H9 (cell line): ENCODE measurements around the gene SECTM1. TPM values are rescaled to one million over a fixed set of nuclear protein-coding genes. Genes with fewer than 3 reads are reported as not detected.

Experiments used
- DNase-seq: peaks from one replicate; pipeline ENCODE4 v3.0.0-alpha.2; 2017
- H2AFZ ChIP-seq: one replicate; pipeline ENCODE4 v1.6.1; 2013; ENCODE audit warnings: mild to moderate bottlenecking, low read length, control low read depth, moderate library complexity
- H2AK5ac ChIP-seq: 2 replicates; pipeline ENCODE4 v1.6.1; 2013; ENCODE audit warnings: low read length, control low read depth, mixed read lengths; ENCODE audit not compliant: insufficient read length
- H2BK120ac ChIP-seq: one replicate; pipeline ENCODE4 v1.6.1; 2013; ENCODE audit warnings: low read depth, mild to moderate bottlenecking, low read length, control low read depth, inconsistent platforms; ENCODE audit not compliant: poor library complexity, severe bottlenecking
- H2BK12ac ChIP-seq: 2 replicates; pipeline ENCODE4 v1.6.1; 2013; ENCODE audit warnings: low read length, control low read depth, mixed read lengths, low read depth; ENCODE audit not compliant: insufficient read length
- H2BK15ac ChIP-seq: 2 replicates; pipeline ENCODE4 v1.6.1; 2013; ENCODE audit warnings: low read depth, low read length, control low read depth
- H2BK20ac ChIP-seq: one replicate; pipeline ENCODE4 v1.6.1; 2013; ENCODE audit warnings: low read depth, mild to moderate bottlenecking, low read length, control low read depth, inconsistent platforms; ENCODE audit not compliant: poor library complexity, severe bottlenecking
- H2BK5ac ChIP-seq: 2 replicates; pipeline ENCODE4 v1.6.1; 2013; ENCODE audit warnings: low read length, control low read depth, mixed read lengths; ENCODE audit not compliant: insufficient read length
- H3K14ac ChIP-seq: 2 replicates; pipeline ENCODE4 v1.6.1; 2013; ENCODE audit warnings: low read length, control low read depth; ENCODE audit not compliant: insufficient read depth
- H3K18ac ChIP-seq: 2 replicates; pipeline ENCODE4 v1.6.1; 2013; ENCODE audit warnings: low read depth, mild to moderate bottlenecking, mixed read lengths, low read length, control low read depth; ENCODE audit not compliant: insufficient read length
- H3K23ac ChIP-seq: 2 replicates; pipeline ENCODE4 v1.6.1; 2013; ENCODE audit warnings: low read length, control low read depth, mixed read lengths, low read depth; ENCODE audit not compliant: insufficient read length
- H3K23me2 ChIP-seq: 2 replicates; pipeline ENCODE4 v1.6.1; 2013; ENCODE audit warnings: low read depth, mild to moderate bottlenecking, mixed read lengths, low read length, control low read depth; ENCODE audit not compliant: insufficient read length, poor library complexity, severe bottlenecking
- H3K27ac ChIP-seq: 2 replicates; pipeline ENCODE4 v1.5.1; 2013; ENCODE audit warnings: low read length, control low read depth, mixed read lengths, low read depth; ENCODE audit not compliant: insufficient read length
- H3K27me3 ChIP-seq: 2 replicates; pipeline ENCODE4 v1.6.1; 2013; ENCODE audit warnings: low read length, control low read depth, inconsistent platforms; ENCODE audit not compliant: insufficient read depth
- H3K4ac ChIP-seq: 2 replicates; pipeline ENCODE4 v1.6.1; 2013; ENCODE audit warnings: low read depth, mild to moderate bottlenecking, control low read depth, inconsistent platforms, low read length, moderate library complexity
- H3K4me1 ChIP-seq: 2 replicates; pipeline ENCODE4 v1.6.1; 2013; ENCODE audit warnings: low read length, control low read depth, inconsistent platforms; ENCODE audit not compliant: insufficient read depth
- H3K4me2 ChIP-seq: 2 replicates; pipeline ENCODE4 v1.6.1; 2013; ENCODE audit warnings: low read length, control low read depth, mixed read lengths; ENCODE audit not compliant: insufficient read length, insufficient read depth
- H3K56ac ChIP-seq: 2 replicates; pipeline ENCODE4 v1.6.1; 2013; ENCODE audit warnings: low read depth, mild to moderate bottlenecking, mixed read lengths, low read length, control low read depth; ENCODE audit not compliant: insufficient read length
- H3K79me1 ChIP-seq: 2 replicates; pipeline ENCODE4 v1.6.1; 2013; ENCODE audit warnings: low read depth, mild to moderate bottlenecking, moderate library complexity, low read length, control low read depth, inconsistent platforms; ENCODE audit not compliant: insufficient read depth, poor library complexity, severe bottlenecking
- H3K79me2 ChIP-seq: 2 replicates; pipeline ENCODE4 v1.6.1; 2013; ENCODE audit warnings: low read length, control low read depth, inconsistent platforms; ENCODE audit not compliant: insufficient read depth
- H3K9ac ChIP-seq: 2 replicates; pipeline ENCODE4 v1.6.1; 2013; ENCODE audit warnings: low read length, control low read depth, mixed read lengths; ENCODE audit not compliant: insufficient read length; ENCODE audit errors: extremely low read depth
- H3K9me3 ChIP-seq: one replicate; pipeline ENCODE4 v1.6.1; 2013; ENCODE audit warnings: low read depth, low read length, inconsistent platforms; ENCODE audit not compliant: control insufficient read depth
- H3T11ph ChIP-seq: one replicate; pipeline ENCODE4 v1.6.1; 2013; ENCODE audit warnings: mild to moderate bottlenecking, low read length, control low read depth, inconsistent platforms
- H4K20me1 ChIP-seq: one replicate; pipeline ENCODE4 v1.6.1; 2013; ENCODE audit not compliant: control insufficient read depth, insufficient read length, insufficient read depth
- H4K5ac ChIP-seq: 2 replicates; pipeline ENCODE4 v1.6.1; 2013; ENCODE audit warnings: low read depth, mild to moderate bottlenecking, mixed read lengths, low read length, control low read depth; ENCODE audit not compliant: insufficient read length
- H4K8ac ChIP-seq: replicated peaks from 2 replicates; pipeline ENCODE4 v1.6.1; 2013; ENCODE audit warnings: low read length, control low read depth, mixed read lengths, low read depth; ENCODE audit not compliant: insufficient read length
- H4K91ac ChIP-seq: 2 replicates; pipeline ENCODE4 v1.6.1; 2013; ENCODE audit warnings: low read depth, mild to moderate bottlenecking, moderate library complexity, mixed read lengths, low read length, control low read depth; ENCODE audit not compliant: insufficient read length
- H3K27ac Mint-ChIP-seq, 3 experiments: 2 replicates in 2 of 3; 3 replicates in 1 of 3; pipeline ENCODE4 v1.8.0; 2020 to 2021; ENCODE audit warnings: mixed read lengths in 3 of 3, mild to moderate bottlenecking in 1 of 3, moderate library complexity in 1 of 3
- H3K27me3 Mint-ChIP-seq: 2 replicates; pipeline ENCODE4 v1.8.0; 2021; ENCODE audit warnings: low read depth, mild to moderate bottlenecking, moderate library complexity, mixed read lengths
- H3K36me3 Mint-ChIP-seq, 3 experiments: 2 replicates in 2 of 3; 3 replicates in 1 of 3; pipeline ENCODE4 v1.8.0; 2020 to 2021; ENCODE audit warnings: low read depth in 3 of 3, mixed read lengths in 3 of 3; ENCODE audit not compliant: insufficient read depth in 1 of 3
- H3K4me1 Mint-ChIP-seq, 2 experiments: 2 replicates each; pipeline ENCODE4 v1.8.0; 2020; ENCODE audit warnings: mixed read lengths in 2 of 2
- H3K4me3 Mint-ChIP-seq, 2 experiments: 2 replicates in 1 of 2; 3 replicates in 1 of 2; pipeline ENCODE4 v1.8.0; 2020 to 2021; ENCODE audit warnings: mild to moderate bottlenecking in 2 of 2, mixed read lengths in 2 of 2, moderate library complexity in 1 of 2
- H3K9me3 Mint-ChIP-seq, 2 experiments: 2 replicates in 1 of 2; 3 replicates in 1 of 2; pipeline ENCODE4 v1.8.0; 2020; ENCODE audit warnings: mild to moderate bottlenecking in 2 of 2, mixed read lengths in 2 of 2, moderate library complexity in 1 of 2
- WGBS: extraction: QIAGEN DNeasy Blood & Tissue Kit; methylation state at CpG from one replicate; pipeline ENCODE4 v1.1.7; 2013; ENCODE audit warnings: missing lambda C conversion rate, low lambda C conversion rate, mixed read lengths; ENCODE audit not compliant: insufficient read length; ENCODE audit errors: extremely low coverage; 5-methylcytosine and 5-hydroxymethylcytosine counted together
- total RNA-seq: library from RNA; stranded (reverse); gene quantifications from 2 replicates; pipeline ENCODE4 v1.2.1, GENCODE V29; 2021
- TF ChIP-seq, protein P1 (sequence below): fragments of 200-600 bp; sonication (generic); conservative IDR thresholded peaks from 3 replicates; pipeline ENCODE4 v1.8.0; 2021; ENCODE audit warnings: antibody characterized with exemption, mild to moderate bottlenecking

Gene SECTM1
- total RNA-seq, 1 experiment from 2014 or later: 0.28 TPM

DNA sequence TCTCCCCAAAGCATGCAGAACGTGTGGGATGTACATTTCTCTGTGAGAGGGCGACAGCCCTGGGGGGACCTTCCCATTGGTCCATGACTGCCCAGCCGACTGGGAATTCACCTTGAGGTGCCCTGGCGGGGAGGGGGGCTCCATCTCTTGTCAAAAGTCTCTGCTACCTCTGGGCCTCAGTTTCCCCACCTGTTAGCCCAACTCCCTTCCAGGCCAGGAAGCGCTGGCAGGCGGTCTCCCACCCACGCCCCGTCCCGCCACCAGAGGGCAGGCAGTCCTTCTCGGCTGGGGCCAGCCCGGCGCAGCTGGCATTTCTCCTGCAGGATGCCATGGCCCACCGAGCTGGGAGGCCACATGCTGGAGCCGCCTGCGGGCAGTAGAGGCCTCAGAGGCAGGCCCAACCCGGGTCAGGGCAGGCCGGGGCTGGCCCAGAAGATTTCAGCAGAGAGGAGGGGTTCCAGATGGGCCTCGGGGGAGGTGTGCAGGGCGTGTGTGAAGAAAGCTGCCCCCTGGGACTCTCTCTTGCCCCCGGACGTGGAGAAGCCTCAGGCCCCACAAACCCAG is 32.8 kb downstream of the SECTM1 start:
- H3K9ac ChIP-seq: no peak overlapping the region
- H3K4me1 Mint-ChIP-seq: peaks cover 7 to 20% of the 10 kb centered on the region in 2 experiments; a peak in 3 of 4 replicates
- H3K56ac ChIP-seq: no peak overlapping the region
- peak; percentile 83 for DNase-seq
- H3K23ac ChIP-seq: no peak overlapping the region
- no peaks in the 10 kb centered on the region for H4K20me1 ChIP-seq
- no peak overlapping the region for H3K4me3 Mint-ChIP-seq
- no CpG with 5 or more reads among the region's 21 CpGs for WGBS
- no peaks in the 10 kb centered on the region for H3K36me3 Mint-ChIP-seq
- H3K27ac ChIP-seq: no peak overlapping the region
- no peak overlapping the region for H2BK5ac ChIP-seq
- no peak overlapping the region for H2BK12ac ChIP-seq
- peak overlapping the region in 1 of 3 experiments; percentile 48; a peak in 1 of 7 replicates for H3K27ac Mint-ChIP-seq
- H2AK5ac ChIP-seq: no peak overlapping the region
- peaks cover 3% of the 10 kb centered on the region for H3K23me2 ChIP-seq
- H3K14ac ChIP-seq: no peak overlapping the region
- no peaks in the 10 kb centered on the region for H3K79me2 ChIP-seq
- H3K27me3 ChIP-seq: no peaks in the 10 kb centered on the region
- H2AFZ ChIP-seq: no peak overlapping the region
- no peaks in the 10 kb centered on the region; the same call in 1 of the 2 replicates for H3K4me1 ChIP-seq
- no peak overlapping the region for H3T11ph ChIP-seq
- H3K4ac ChIP-seq: no peak overlapping the region
- no peak overlapping the region for H4K8ac ChIP-seq
- no peak overlapping the region for H4K91ac ChIP-seq
- H3K9me3 ChIP-seq: no peaks in the 10 kb centered on the region
- H3K27me3 Mint-ChIP-seq: peaks cover 29% of the 10 kb centered on the region
- no peaks in the 10 kb centered on the region for H3K9me3 Mint-ChIP-seq
- no peak overlapping the region for H4K5ac ChIP-seq
- H3K18ac ChIP-seq: no peak overlapping the region
- H2BK120ac ChIP-seq: no peak overlapping the region
- H3K79me1 ChIP-seq: no peaks in the 10 kb centered on the region
- no peak overlapping the region for H2BK20ac ChIP-seq
- no peak overlapping the region for H2BK15ac ChIP-seq
- no peak overlapping the region for H3K4me2 ChIP-seq
- TF ChIP-seq, protein P1, sequence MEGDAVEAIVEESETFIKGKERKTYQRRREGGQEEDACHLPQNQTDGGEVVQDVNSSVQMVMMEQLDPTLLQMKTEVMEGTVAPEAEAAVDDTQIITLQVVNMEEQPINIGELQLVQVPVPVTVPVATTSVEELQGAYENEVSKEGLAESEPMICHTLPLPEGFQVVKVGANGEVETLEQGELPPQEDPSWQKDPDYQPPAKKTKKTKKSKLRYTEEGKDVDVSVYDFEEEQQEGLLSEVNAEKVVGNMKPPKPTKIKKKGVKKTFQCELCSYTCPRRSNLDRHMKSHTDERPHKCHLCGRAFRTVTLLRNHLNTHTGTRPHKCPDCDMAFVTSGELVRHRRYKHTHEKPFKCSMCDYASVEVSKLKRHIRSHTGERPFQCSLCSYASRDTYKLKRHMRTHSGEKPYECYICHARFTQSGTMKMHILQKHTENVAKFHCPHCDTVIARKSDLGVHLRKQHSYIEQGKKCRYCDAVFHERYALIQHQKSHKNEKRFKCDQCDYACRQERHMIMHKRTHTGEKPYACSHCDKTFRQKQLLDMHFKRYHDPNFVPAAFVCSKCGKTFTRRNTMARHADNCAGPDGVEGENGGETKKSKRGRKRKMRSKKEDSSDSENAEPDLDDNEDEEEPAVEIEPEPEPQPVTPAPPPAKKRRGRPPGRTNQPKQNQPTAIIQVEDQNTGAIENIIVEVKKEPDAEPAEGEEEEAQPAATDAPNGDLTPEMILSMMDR: peak; percentile 82
